ENCODE measurements around the gene AIM2. TPM values are rescaled to one million over a fixed set of nuclear protein-coding genes. Genes with fewer than 3 reads are reported as not detected.
"Not testable (repeated sequence)": the region's sequence is repeated elsewhere in the genome, so short reads cannot be mapped to it uniquely, and the experiment has no call there.

The AIM2 gene, protein sequence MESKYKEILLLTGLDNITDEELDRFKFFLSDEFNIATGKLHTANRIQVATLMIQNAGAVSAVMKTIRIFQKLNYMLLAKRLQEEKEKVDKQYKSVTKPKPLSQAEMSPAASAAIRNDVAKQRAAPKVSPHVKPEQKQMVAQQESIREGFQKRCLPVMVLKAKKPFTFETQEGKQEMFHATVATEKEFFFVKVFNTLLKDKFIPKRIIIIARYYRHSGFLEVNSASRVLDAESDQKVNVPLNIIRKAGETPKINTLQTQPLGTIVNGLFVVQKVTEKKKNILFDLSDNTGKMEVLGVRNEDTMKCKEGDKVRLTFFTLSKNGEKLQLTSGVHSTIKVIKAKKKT
- total RNA-seq = 0.52 TPM

DNA sequence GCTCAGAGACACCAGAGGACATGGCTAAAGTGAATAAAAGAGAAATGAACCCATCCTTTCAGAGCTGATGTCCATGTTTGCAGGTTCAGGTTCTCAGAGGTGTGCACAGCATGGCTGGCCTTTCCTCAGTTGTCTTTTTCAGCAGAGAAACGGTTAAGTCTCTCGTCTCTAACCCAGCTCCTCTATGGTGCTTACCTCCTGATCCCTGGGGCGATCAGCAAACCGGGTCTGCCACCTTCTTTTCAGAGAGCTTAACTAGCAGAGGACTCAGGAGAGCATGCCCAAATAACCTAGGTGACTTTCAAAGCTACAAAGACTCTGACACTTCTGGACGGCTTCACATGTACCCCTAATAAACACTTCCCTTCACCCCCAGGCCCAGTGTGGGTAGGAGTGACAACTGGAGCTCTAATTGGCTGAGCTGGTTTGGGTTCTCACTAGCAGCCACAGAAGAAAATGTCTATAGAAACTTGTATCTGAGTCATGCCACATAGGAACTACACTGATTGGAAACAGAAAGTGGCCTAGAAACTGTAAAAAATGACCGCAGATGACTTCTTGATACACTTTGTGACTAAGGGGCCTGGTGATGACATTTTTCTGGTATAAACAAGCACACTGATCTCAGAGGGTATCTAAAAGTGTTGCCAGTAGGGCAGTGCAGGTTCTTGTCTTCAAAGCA is at the start of gene AIM2:
Gene AIM2 (minus strand): TSS at position 329 of the 682 bp plus-strand sequence. CDS start 3,267 bp downstream, outside the sequence.
- ATAC-seq = peak; percentile 75

- no peak for ATAC-seq
Observed at GRCh38 chr1:159123587-159123986, 47.0 kb upstream of the AIM2 start.

- no peak for ATAC-seq
Observed at GRCh38 chr1:159122005-159122621, 45.5 kb upstream of the AIM2 start.

- no peak for ATAC-seq
Observed at GRCh38 chr1:159121526-159121925, 45.0 kb upstream of the AIM2 start.

DNA sequence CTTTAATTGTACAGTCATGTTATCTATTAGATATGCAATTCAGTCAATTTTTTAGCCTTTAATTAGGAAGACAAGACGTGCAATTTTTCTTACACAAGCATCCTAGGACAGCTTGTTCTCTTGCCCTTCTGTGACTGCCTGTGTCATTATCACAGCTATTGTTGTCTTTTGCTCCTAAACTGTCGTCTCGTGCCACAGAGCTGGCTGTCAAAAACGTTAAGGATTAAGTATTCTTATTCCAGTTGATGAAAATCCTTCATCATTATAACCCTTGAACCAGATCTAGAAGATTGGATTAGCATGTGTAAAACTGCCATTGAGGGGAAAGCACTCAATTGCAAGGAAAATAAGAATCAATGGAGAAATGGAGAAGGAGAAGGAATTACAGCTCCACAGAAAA is 43.8 kb upstream of the AIM2 start:
- no peak for ATAC-seq

DNA sequence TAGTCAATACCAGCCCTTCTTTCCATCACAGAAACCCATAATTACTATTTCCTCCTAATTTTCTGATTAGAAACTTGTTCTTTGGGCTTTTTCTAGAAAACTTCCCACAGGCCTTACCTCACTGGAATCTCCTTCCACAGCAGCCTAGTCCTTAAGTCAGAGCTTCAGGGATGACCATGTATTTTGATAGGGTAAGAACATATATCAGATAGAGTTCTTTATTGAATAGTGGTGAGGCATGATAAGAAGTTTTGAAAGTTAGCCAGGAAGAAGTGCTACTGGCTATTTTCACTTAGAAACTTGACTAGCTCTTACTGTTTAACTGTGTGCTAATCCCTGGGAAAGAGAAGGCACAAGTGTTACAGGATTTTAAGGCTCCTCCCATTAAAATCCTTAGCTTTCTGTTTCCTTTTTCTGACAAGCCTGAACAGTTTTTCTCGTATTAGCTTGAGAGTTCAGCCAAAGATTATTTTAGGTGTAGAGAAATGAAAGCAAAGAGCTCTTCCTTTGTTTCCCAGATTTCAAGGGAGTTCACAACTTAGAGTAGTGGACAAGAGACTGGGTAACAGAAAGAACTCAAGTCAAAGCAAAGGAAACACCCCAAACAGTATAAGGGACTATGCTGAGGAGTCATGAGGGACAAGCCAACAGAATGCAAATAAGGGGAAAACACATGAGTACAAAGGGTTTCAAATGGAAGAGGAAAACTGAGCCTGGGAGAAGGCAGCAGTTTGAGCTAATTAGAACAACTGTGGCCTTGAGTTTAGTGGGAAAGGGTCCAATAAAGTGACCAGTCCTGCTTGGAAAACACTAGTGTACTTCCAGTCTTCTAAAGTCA is 37.2 kb upstream of the AIM2 start:
- peak; percentile 72 for ATAC-seq

DNA sequence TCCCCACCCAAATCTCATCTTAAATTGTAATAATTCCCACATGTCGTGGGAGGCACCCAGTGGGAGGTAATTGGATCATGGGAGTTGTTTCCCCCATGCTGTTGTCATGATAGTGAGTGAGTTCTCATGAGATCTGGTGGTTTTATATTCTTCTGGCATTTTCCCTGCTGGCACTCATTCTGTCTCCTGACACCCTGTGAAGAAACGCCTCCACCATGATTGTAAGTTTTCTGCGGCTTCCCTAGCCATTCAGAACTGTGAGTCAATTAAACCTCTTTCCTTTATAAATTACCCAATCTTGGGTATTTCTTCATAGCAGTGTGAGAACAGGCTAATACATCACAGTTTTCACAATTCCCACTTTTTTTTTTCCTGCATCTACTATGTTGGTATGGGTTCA is 26.5 kb upstream of the AIM2 start:
- ATAC-seq = not testable (repeated sequence)

DNA sequence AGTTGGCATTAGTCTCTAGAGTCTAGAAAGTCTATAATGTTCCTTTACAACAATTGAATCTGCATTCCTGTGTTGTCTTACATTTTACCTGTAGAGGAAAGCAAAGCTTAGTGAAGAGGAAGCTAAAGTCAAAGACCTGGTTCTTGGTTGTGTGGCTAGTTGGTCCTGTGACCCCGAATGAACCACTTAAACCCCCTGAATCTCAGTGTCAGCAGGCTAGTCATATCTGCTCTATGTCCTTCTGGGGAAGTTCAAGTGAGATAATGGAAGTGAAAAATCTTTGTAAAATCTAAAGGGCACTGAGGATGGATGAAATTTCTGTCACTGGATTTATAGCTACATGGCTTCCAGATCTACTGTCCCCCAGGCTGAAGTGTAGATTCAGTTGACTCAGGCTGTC is 24.0 kb upstream of the AIM2 start:
- ATAC-seq = no peak

DNA sequence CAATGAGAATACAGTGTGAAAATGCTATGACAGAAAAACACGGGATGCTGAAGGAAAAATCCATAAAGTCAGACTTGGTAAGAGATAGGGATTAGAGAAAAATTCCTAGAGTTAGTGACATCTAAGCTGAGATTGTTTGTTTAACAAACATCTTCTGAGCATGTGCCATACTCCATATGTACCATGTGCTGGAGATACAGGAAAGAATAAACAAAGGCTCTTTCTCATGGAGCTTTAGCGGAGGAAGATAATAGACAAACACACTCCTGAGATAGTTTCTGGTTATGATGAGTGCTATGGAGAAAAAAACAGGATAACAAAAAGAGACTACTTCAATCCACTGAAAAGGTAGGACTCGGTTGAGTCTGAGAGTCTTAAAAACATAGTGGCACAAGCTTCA is 22.0 kb upstream of the AIM2 start:
- ATAC-seq = no peak

GRCh38 chr1:159092036-159092760 is 15.6 kb upstream of the AIM2 start:
- ATAC-seq = peak; percentile 69

- peak; percentile 79 for ATAC-seq
Observed at GRCh38 chr1:159091607-159092031, 15.1 kb upstream of the AIM2 start.

DNA sequence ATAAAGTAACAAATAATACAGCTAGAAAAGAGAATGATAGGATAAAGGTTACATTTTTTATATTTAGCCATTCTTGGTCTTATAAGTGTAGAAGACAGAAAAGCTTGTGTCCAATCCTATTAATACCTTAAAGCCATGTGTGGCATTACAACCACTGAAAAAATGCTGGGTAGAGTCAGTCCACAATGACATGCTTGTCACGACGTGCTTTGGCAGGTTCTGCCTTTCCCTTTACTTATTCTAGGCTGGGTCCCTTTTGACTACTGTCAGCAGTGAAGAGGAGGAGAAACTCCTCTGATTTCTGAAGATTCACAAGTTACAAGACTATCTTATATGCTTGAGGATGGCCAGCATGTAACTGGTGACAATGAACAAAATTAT is 14.6 kb upstream of the AIM2 start:
- ATAC-seq = peak; percentile 81

DNA sequence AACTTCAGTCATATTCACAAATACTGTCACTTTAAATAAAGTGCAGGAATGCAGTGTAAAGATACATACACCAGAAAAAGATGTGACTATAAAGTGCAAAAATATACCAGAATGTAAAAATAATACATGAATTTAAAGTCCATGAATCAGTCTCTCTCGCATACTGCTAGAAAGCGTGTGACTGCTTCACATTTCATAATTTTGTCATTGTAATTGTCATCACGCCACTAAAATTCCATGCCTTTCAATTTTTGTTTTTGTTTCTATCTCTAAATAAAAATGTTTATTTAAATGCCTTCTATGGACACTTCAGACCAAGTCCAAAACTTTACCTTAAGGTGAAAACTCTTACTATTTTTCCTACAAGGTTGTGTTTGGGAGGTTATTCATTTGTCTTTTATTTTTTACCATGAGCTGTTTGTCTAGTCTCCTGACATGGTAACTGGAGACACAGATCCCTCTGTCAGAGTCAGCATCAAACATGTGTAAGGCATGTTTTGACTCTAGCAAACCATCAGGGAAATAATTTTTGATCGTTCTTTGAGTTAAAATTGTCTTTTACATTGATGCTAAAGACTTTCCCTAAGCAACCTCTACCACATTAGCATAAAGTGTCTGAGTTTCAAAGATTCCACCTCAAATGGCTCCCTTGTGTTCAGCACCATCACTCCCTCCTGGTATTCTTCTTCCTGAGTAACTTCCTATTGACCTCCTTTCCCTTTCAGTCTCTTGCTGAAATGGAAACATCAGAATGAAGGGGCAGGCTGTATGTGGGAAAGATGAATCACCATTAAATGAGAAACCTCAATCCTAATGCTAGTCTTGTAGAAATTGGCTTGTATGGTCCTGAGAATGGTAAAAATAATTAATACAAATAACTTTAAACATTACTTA is 14.0 kb upstream of the AIM2 start:
- no peak for ATAC-seq

GRCh38 chr1:159089184-159089791 is 12.7 kb upstream of the AIM2 start:
- no peak for ATAC-seq

DNA sequence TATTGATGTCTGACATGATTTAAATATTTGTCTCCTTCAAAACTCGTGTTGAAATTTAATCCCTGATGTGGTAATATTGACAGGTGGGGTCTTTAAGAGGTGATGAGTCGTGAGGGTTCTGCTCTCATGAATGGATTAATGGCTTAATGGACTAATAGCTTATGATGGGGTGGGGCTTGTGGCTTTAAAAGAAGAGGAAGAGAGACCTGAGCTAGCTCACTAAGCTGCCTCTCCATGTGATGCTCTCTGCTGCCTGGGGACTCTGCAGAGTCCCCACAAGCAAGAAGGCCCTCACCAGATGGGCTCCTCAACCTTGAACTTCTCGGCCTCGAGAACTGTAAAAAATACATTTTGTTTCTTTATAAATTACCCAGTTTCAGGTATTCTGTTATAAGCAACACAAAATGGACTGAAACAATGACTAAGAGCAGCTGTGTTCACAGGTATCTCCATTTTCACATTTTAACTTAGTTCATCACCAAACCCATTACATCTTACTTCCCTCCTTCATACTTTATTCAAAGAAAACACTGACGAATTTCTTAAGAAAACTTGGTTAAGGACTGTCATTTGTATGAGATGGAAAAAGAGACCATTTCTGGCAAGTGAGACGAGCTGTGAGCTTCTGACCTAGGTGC is 12.1 kb upstream of the AIM2 start:
- no peak for ATAC-seq

DNA sequence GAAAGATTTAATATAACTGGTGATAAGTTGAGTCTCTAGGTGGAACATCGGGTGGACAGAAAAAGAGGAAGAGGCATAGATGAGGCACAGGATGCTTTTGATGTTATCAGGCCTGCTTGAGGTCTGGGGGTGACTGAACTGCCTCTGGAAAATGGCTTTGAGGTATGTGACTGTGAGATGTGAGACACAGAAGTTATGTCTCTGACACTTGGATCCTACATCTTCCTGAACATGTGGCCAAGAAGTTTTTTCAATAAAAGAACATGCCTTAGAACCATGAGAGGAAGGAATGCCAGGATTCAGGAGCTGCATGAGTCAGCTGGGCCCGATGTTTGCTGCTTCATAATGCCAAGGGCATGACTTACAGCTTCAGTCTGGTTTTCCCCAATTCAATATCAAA is 11.5 kb upstream of the AIM2 start:
- ATAC-seq = no peak

DNA sequence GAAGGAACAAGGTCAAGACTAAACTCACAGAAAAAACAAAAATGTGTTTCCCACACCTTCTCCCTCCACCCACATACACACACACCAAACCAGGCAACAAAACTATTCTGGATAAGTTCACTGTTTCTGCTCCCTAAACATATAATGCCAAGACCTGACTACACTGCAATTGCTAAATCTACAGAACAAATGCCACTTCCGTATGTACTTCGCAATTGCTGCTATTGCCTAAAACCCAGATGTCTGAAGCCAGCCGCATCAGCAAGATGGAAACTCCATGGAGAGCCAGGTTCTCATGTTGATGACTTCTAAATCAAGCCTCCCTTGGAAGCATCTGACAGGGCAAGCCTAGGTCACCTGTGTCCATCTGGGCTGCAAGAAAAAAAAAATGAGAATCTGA is 8.3 kb upstream of the AIM2 start:
- ATAC-seq = no peak

DNA sequence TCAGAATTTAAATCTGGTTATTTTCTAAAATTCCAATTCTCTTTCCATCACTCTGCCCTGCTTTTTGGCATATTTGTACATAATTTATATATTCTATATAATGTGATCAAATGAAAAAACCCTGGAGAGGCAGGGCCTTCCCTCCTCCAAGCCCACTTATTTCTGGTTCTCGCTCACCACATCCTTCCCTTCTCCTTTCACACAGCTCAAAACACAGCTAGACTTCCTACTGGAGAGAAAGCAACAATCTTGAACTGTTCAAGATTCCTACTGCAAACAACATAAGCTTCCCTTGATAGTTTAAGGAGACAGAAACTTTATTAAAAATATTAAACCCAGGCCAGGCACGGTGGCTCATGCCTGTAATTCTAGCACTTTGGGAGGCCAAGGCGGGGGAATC is 7.6 kb upstream of the AIM2 start:
- no peak for ATAC-seq

DNA sequence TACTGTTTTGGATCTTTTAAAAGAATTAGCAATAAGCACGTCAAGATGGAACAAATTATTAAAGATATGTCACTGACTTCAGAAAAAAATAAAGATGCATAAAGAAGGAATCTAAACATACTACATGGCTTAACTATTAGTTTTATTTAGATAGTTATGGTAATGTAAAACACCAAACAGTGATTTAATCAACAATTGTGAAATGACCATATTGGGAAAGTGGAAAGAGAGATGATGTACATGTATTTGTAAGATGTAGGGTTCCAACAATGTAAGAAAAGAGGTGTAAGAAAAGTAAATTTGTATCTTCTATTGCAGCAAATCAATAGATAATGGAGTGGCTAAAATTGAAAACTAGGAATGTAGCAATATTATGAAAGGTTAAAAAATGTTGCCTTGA is 6.4 kb upstream of the AIM2 start:
- ATAC-seq = no peak

GRCh38 chr1:159081626-159082025 is 5.1 kb upstream of the AIM2 start:
- no peak for ATAC-seq

Measured in esophagus mucosa (tissue), 1 donor.